ENCODE results near the gene PNPLA2. TPM values are rescaled to one million over a fixed set of nuclear protein-coding genes. Genes with fewer than 3 reads are reported as not detected.

PNPLA2 gene
- polyA plus RNA-seq, 3 donors, result 26.8 to 321 (median 35.0) TPM

- Histone ChIP-seq H3K9me3 (replicated peaks in 1 of 2; ENCODE audit: control insufficient read depth in 1 of 2, insufficient read depth in 1 of 2, low read length in 2 of 2) (no peaks in the 10 kb centered on the region), H3K4me2 (replicated peaks; ENCODE audit: extremely low read depth, low read length, poor library complexity, severe bottlenecking) (no peak overlapping the region), H2AFZ (ENCODE audit: insufficient read depth, low read depth, low read length, poor library complexity, severe bottlenecking) (no peak overlapping the region), H3K27me3 (ENCODE audit: control insufficient read depth in 2 of 2, insufficient read depth in 2 of 2, low read length in 2 of 2) (no peaks in the 10 kb centered on the region), H4K20me1 (ENCODE audit: insufficient read depth, low read length) (peaks cover 33% of the 10 kb centered on the region), H3K4me3 (replicated peaks in 1 of 3; ENCODE audit: low read depth in 2 of 3, low read length in 3 of 3) (no peak overlapping the region), H3K27ac (ENCODE audit: low read depth in 1 of 2, low read length in 2 of 2) (no peak overlapping the region), H3K9ac (ENCODE audit: insufficient read depth, low read length, poor library complexity, severe bottlenecking) (no peak overlapping the region), H3K4me1 (ENCODE audit: control insufficient read depth in 1 of 2, insufficient read depth in 2 of 2, low read length in 2 of 2) (no peaks in the 10 kb centered on the region), H3K79me2 (ENCODE audit: insufficient read depth, low read length) (no peaks in the 10 kb centered on the region), H3K36me3 (replicated peaks in 1 of 2; ENCODE audit: control insufficient read depth in 1 of 2, insufficient read depth in 2 of 2, low read length in 2 of 2) (peaks cover 3 to 6% of the 10 kb centered on the region in 2 donors)
- H3K27ac Mint-ChIP-seq, result no peak overlapping the region
- H3K9me3 Mint-ChIP-seq, result peaks cover 0 to 2% (median 0%) of the 10 kb centered on the region in 7 donors
- no peak for DNase-seq
- intact Hi-C loops (cut with micrococcal nuclease), result no loop called here
- WGBS (ENCODE audit: insufficient coverage), result 92% methylated on average over 10 of the region's 12 CpGs
- no peak overlapping the region for H3K4me3 Mint-ChIP-seq
- peaks cover 2 to 7% of the 10 kb centered on the region in 2 donors for H3K36me3 Mint-ChIP-seq
- peaks cover 0 to 5% (median 2%) of the 10 kb centered on the region in 3 donors for H3K27me3 Mint-ChIP-seq (ENCODE audit: low read depth in 3 of 3)
- no peak for TF ChIP-seq CTCF (IDR thresholded peaks at IDR 0.05)
- H3K4me1 Mint-ChIP-seq, result peaks cover 5% of the 10 kb centered on the region
Measured at GRCh38 chr11:862696-863022, 43.9 kb downstream of the PNPLA2 start.

DNA sequence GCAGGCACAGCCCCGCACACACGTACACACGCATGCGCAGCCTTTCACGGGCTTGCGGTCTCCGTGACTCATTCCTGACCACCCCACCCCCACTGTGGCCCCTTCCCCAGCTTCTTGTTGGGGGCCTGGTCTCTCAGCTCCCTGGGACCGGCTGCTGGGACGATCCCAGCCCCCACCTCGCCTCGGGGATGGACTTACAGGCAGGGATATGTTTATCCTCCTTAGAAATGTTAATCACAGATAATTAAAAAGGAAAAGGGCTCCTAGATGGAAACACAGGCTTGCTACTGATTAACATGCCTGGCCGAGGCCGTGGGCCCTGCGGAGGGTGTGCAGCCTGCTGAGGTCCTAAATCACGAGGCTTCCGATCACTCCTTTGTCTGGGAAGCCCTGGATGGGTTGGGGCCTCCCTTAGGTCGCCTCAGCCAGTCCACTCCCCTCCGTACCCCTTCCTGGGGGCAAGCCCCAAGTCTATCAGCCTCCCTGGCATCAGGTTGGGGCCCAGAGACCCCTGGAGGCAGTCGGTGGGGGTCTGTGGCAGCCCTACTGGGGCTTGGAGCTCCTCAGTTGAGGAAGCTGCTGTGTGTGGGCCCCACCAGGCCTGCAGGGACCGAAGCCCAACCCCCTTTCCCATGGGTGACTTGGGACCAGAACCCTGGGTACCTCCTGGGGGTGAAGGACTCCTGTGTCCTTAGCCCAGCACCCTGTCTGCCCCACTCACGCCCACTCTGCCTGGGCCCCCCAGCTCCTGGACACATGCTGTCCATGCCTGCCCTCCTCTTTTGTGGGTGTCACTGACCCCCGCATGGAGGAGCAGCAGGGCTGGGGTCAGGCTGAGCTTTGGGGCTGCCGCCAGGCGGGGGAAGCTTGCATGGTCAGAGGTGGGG lies 44.6 kb downstream of the PNPLA2 start:
- peaks cover 0 to 2% (median 0%) of the 10 kb centered on the region in 7 donors for H3K9me3 Mint-ChIP-seq
- no peak for DNase-seq
- H3K4me1 ChIP-seq (ENCODE audit: control insufficient read depth in 1 of 2, insufficient read depth in 2 of 2, low read length in 2 of 2), result no peaks in the 10 kb centered on the region
- H3K27me3 Mint-ChIP-seq (ENCODE audit: low read depth in 3 of 3), result peaks cover 0 to 4% (median 2%) of the 10 kb centered on the region in 3 donors
- no peak overlapping the region for H3K4me2 ChIP-seq (replicated peaks; ENCODE audit: extremely low read depth, low read length, poor library complexity, severe bottlenecking)
- no peak overlapping the region for H3K27ac ChIP-seq (ENCODE audit: low read depth in 1 of 2, low read length in 2 of 2)
- H3K9me3 ChIP-seq (replicated peaks in 1 of 2; ENCODE audit: control insufficient read depth in 1 of 2, insufficient read depth in 1 of 2, low read length in 2 of 2), result no peaks in the 10 kb centered on the region
- no peak overlapping the region for H3K4me3 Mint-ChIP-seq
- WGBS (ENCODE audit: insufficient coverage), result 95% methylated on average over 13 of the region's 24 CpGs
- peaks cover 2 to 7% of the 10 kb centered on the region in 2 donors for H3K36me3 Mint-ChIP-seq
- H3K79me2 ChIP-seq (ENCODE audit: insufficient read depth, low read length), result no peaks in the 10 kb centered on the region
- H3K36me3 ChIP-seq (replicated peaks in 1 of 2; ENCODE audit: control insufficient read depth in 1 of 2, insufficient read depth in 2 of 2, low read length in 2 of 2), result peaks cover 3 to 6% of the 10 kb centered on the region in 2 donors
- H2AFZ ChIP-seq (ENCODE audit: insufficient read depth, low read depth, low read length, poor library complexity, severe bottlenecking), result no peak overlapping the region
- peaks cover 27% of the 10 kb centered on the region for H4K20me1 ChIP-seq (ENCODE audit: insufficient read depth, low read length)
- no peak overlapping the region for H3K9ac ChIP-seq (ENCODE audit: insufficient read depth, low read length, poor library complexity, severe bottlenecking)
- H3K4me3 ChIP-seq (replicated peaks in 1 of 3; ENCODE audit: low read depth in 2 of 3, low read length in 3 of 3), result no peak overlapping the region
- intact Hi-C loops (cut with micrococcal nuclease), result no loop called here
- H3K27me3 ChIP-seq (ENCODE audit: control insufficient read depth in 2 of 2, insufficient read depth in 2 of 2, low read length in 2 of 2), result no peaks in the 10 kb centered on the region
- TF ChIP-seq CTCF (IDR thresholded peaks at IDR 0.05), result no peak
- H3K4me1 Mint-ChIP-seq, result peaks cover 5% of the 10 kb centered on the region
- H3K27ac Mint-ChIP-seq, result no peak overlapping the region
